Hepatocyte (in vitro differentiated cells): ENCODE results near the gene KIF3B. TPM values are rescaled to one million over a fixed set of nuclear protein-coding genes. Genes with fewer than 3 reads are reported as not detected.
A peak's percentile ranks its signal among the peaks of the same experiment; 100 is the strongest.

Source experiments
- DNase-seq: peaks from one replicate; pipeline ENCODE4 v3.0.0-alpha.2; 2016; ENCODE audit warnings: low spot score
- H2AFZ ChIP-seq: fragments of 200-600 bp; sonication (generic); 2 replicates; pipeline ENCODE4 v1.6.0; 2016; ENCODE audit warnings: antibody characterized with exemption, mild to moderate bottlenecking
- H3K27ac ChIP-seq: fragments of 200-600 bp; sonication (generic); 2 replicates; pipeline ENCODE4 v1.5.1; 2016; ENCODE audit warnings: mild to moderate bottlenecking
- H3K27me3 ChIP-seq: fragments of 200-600 bp; sonication (generic); 2 replicates; pipeline ENCODE4 v1.6.1; 2016
- H3K36me3 ChIP-seq: fragments of 200-600 bp; sonication (generic); replicated peaks from 2 replicates; pipeline ENCODE4 v1.5.1; 2016; ENCODE audit warnings: low read depth; ENCODE audit not compliant: insufficient read depth
- H3K4me1 ChIP-seq: fragments of 200-600 bp; sonication (generic); 2 replicates; pipeline ENCODE4 v1.5.1; 2016; ENCODE audit warnings: mild to moderate bottlenecking, moderate library complexity; ENCODE audit not compliant: insufficient read depth
- H3K4me2 ChIP-seq: fragments of 200-600 bp; sonication (generic); 2 replicates; pipeline ENCODE4 v1.6.0; 2016
- H3K4me3 ChIP-seq: fragments of 200-600 bp; sonication (generic); 2 replicates; pipeline ENCODE4 v1.5.1; 2016; ENCODE audit warnings: mild to moderate bottlenecking
- H3K79me2 ChIP-seq: fragments of 200-600 bp; sonication (generic); 2 replicates; pipeline ENCODE4 v1.6.0; 2017; ENCODE audit warnings: mild to moderate bottlenecking
- H3K9me2 ChIP-seq: fragments of 200-600 bp; sonication (generic); replicated peaks from 2 replicates; pipeline ENCODE4 v1.6.0; 2017; ENCODE audit warnings: mild to moderate bottlenecking; ENCODE audit not compliant: insufficient read depth
- H3K9me3 ChIP-seq: fragments of 200-600 bp; sonication (generic); 2 replicates; pipeline ENCODE4 v1.5.1; 2016; ENCODE audit warnings: low read depth, mild to moderate bottlenecking
- H4K20me1 ChIP-seq: fragments of 200-600 bp; sonication (generic); 2 replicates; pipeline ENCODE4 v1.6.0; 2016; ENCODE audit warnings: mild to moderate bottlenecking; ENCODE audit not compliant: insufficient read depth, poor library complexity, severe bottlenecking
- CTCF ChIP-seq: fragments of 200-600 bp; sonication (generic); IDR thresholded peaks from 2 replicates; pipeline ENCODE4 v1.5.1; 2016; ENCODE audit warnings: antibody characterized with exemption, mild to moderate bottlenecking; ENCODE audit not compliant: poor library complexity
- EZH2 ChIP-seq: fragments of 200-600 bp; sonication (generic); IDR thresholded peaks from 2 replicates; pipeline ENCODE4 v1.6.1; 2016; ENCODE audit warnings: antibody characterized with exemption, mild to moderate bottlenecking, borderline replicate concordance
- EZH2phosphoT487 ChIP-seq: fragments of 200-600 bp; sonication (generic); IDR thresholded peaks from one replicate; pipeline ENCODE4 v1.6.1; 2018; ENCODE audit warnings: antibody characterized with exemption, mild to moderate bottlenecking, low read depth, moderate library complexity; ENCODE audit not compliant: unreplicated experiment, severe bottlenecking
- WGBS: methylation state at CpG from one replicate; pipeline ENCODE4 v1.1.6; 2016; ENCODE audit warnings: low lambda C conversion rate; ENCODE audit errors: missing lambda C conversion rate; 5-methylcytosine and 5-hydroxymethylcytosine counted together
- polyA plus RNA-seq: library from polyadenylated mRNA; unstranded; fragments of >200 nt; fragmentation: Nextera tagmentation; extraction: Ambion mirVana; gene quantifications from 2 replicates; pipeline ENCODE4 v1.2.1, GENCODE V29; 2016
- total RNA-seq: library from RNA; depleted of rRNA; stranded (reverse); fragments of >200 nt; gene quantifications from 2 replicates; pipeline ENCODE4 v1.2.3, GENCODE V29; 2014

Gene KIF3B
- total and polyA plus RNA-seq, 2 experiments from 2014 or later, result 11.7 to 32.0 TPM

DNA sequence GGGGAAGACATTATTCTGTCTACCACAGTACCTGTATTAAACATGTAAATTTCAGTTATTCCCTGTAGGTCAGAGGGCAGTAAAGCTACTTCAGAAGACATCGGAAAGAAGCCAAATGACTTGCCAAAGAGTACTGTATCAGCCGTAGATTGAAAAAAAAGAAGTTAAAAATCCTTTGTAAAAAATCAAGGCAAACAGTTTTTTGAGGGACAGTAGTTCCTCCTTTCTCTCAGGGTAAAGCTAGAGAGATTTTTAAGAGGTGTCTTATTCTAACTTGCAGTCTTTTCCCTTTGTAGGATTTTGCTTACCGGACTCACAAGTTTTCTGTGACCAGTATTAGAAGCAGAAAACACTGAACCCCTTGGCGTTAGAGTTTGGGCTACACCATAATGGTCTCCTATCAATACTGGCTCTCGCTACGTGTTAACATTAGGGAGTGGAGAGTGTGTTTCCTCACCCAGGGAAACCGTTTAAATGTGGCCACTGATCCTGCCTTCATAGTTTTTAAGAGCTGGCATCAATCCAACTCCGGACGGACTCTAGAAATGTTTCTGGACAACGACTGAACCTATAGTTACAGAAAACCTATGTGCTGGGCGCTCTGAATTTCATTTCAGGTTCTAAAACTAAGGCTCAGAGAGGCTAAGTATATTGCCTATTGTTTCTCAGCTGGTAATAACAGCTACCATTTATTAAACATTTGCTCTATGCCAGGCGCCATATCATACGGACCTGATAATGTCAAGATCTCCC is 79.3 kb downstream of the KIF3B start:
- peak overlapping the region; percentile 31 for H3K4me3 ChIP-seq
- H3K9me2 ChIP-seq, result no peaks in the 10 kb centered on the region
- H3K9me3 ChIP-seq, result no peaks in the 10 kb centered on the region
- 64% methylated on average over 13 of the region's 13 CpGs for WGBS
- peaks cover 32% of the 10 kb centered on the region for H3K79me2 ChIP-seq
- peak; percentile 37 for DNase-seq
- peak overlapping the region; percentile 80 for H3K4me2 ChIP-seq
- no peaks in the 10 kb centered on the region for H3K27me3 ChIP-seq
- peak overlapping the region; percentile 61 for H2AFZ ChIP-seq
- peak overlapping the region; percentile 90 for H3K27ac ChIP-seq
- peaks cover 25% of the 10 kb centered on the region for H4K20me1 ChIP-seq
- peaks cover 38% of the 10 kb centered on the region for H3K4me1 ChIP-seq
- TF ChIP-seq EZH2phosphoT487 (no peak), CTCF (no peak), EZH2 (no peak)
- H3K36me3 ChIP-seq, result no peaks in the 10 kb centered on the region

- Histone ChIP-seq H4K20me1 (peaks cover 30% of the 10 kb centered on the region), H3K9me2 (no peaks in the 10 kb centered on the region), H3K36me3 (no peaks in the 10 kb centered on the region), H3K4me2 (peak overlapping the region; percentile 80), H3K4me3 (peak overlapping the region; percentile 31), H3K9me3 (no peaks in the 10 kb centered on the region), H3K27ac (peak overlapping the region; percentile 90), H3K4me1 (peaks cover 38% of the 10 kb centered on the region), H2AFZ (peak overlapping the region; percentile 61), H3K79me2 (peaks cover 38% of the 10 kb centered on the region), H3K27me3 (no peaks in the 10 kb centered on the region)
- DNase-seq, result peak; percentile 80
- 2% methylated on average over 11 of the region's 11 CpGs for WGBS
- no peak for TF ChIP-seq EZH2
- no peak for TF ChIP-seq EZH2phosphoT487
- no peak for TF ChIP-seq CTCF
Measured at GRCh38 chr20:32357375-32357868, 80.0 kb downstream of the KIF3B start.

DNA sequence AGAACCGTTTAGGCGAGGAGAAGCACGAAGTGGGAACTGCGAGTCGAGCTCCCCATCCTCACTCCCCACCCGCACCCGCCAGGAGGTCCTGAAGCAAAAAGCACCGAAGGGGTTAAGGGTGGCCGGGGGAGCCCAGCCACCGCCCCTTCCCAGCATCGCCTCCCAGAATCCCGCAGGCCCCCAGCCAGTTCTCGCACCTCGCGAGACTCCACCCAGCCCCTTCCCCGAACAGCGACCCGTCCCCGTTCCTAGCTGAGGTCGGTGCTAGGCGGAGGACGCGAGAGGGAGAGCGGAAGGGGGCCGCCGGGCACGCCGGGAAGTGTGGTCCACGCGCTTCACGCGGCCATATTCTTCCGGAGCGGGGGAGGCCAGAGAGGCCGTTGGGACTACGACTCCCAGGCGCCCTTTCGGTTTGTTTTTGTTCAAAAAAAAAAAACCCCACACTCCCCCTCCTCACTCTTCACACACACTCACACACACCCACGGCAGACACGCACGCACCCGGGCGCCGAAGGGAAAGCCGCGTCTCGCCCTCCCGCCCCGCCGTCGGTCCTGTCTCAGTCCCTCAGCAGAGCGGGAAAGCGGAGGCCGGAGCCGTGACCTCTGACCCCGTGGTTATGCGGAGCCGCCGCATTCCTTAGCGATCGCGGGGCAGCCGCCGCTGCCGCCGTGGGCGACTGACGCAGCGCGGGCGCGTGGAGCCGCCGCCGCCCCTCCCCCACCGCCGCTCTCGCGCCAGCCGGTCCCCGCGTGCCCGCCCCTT is 80.6 kb downstream of the KIF3B start, which contains the start of gene ASXL1:
TSS of gene ASXL1 (plus strand) at position 463 of the 763 bp plus-strand sequence. CDS start 445 bp downstream, outside the sequence.
- Histone ChIP-seq H3K4me3 (peak within 1 kb of the TSS; percentile 86), H4K20me1 (peaks cover 35% of the 10 kb centered on the region), H3K4me1 (peaks cover 42% of the 10 kb centered on the region), H3K9me2 (no peaks in the 10 kb centered on the region), H3K36me3 (no peaks in the 10 kb centered on the region), H2AFZ (peak within 1 kb of the TSS; percentile 64), H3K79me2 (peaks cover 44% of the 10 kb centered on the region), H3K9me3 (no peaks in the 10 kb centered on the region), H3K4me2 (peak within 1 kb of the TSS; percentile 83), H3K27ac (peak within 1 kb of the TSS; percentile 99), H3K27me3 (no peaks in the 10 kb centered on the region)
- TF ChIP-seq EZH2phosphoT487 (no peak), CTCF (no peak), EZH2 (no peak)
- under 1% methylated on average over 58 of the region's 83 CpGs for WGBS
- peak; percentile 100 for DNase-seq
